Measurements from ENCODE around the gene CAPN8. TPM values are rescaled to one million over a fixed set of nuclear protein-coding genes. Genes with fewer than 3 reads are reported as not detected.
A peak's percentile ranks its signal among the peaks of the same experiment; 100 is the strongest.

Gene CAPN8
- total RNA-seq, 1 donor, result not detected

GRCh38 chr1:223500560-223501425 lies 164.7 kb downstream of the CAPN8 start:
- no peaks in the 10 kb centered on the region for H4K20me1 ChIP-seq (ENCODE audit: insufficient read depth, low read length)
- H3K27me3 ChIP-seq (ENCODE audit: insufficient read depth, low read length), result no peaks in the 10 kb centered on the region
- DNase-seq (ENCODE audit: insufficient read length, low spot score, missing footprints), result peak; percentile 97
- no peaks in the 10 kb centered on the region for H3K9me3 ChIP-seq (ENCODE audit: low read depth, low read length)
- peak overlapping the region; percentile 92 for H3K27ac ChIP-seq (ENCODE audit: low read depth, low read length)
- H3K4me2 ChIP-seq (ENCODE audit: insufficient read depth, low read length), result peak overlapping the region; percentile 18
- TF ChIP-seq CTCF (IDR thresholded peaks at IDR 0.05; ENCODE audit: extremely low read depth, low read depth, low read length), result no peak
- H2AFZ ChIP-seq (ENCODE audit: low read length), result peak overlapping the region; percentile 49
- no peaks in the 10 kb centered on the region for H3K36me3 ChIP-seq (ENCODE audit: insufficient read depth, low read length)
- no peaks in the 10 kb centered on the region for H3K79me2 ChIP-seq (ENCODE audit: insufficient read depth, low read length)
- H3K4me3 ChIP-seq (ENCODE audit: insufficient read depth, low read length), result no peak overlapping the region
- peaks cover 22% of the 10 kb centered on the region for H3K4me1 ChIP-seq (ENCODE audit: insufficient read depth, low read length)

GRCh38 chr1:223496883-223497282 lies 168.6 kb downstream of the CAPN8 start:
- H2AFZ ChIP-seq (ENCODE audit: low read length), result no peak overlapping the region
- H3K4me2 ChIP-seq (ENCODE audit: insufficient read depth, low read length), result no peak overlapping the region
- no peaks in the 10 kb centered on the region for H3K27me3 ChIP-seq (ENCODE audit: insufficient read depth, low read length)
- H3K36me3 ChIP-seq (ENCODE audit: insufficient read depth, low read length), result no peaks in the 10 kb centered on the region
- H4K20me1 ChIP-seq (ENCODE audit: insufficient read depth, low read length), result no peaks in the 10 kb centered on the region
- no peak for DNase-seq (ENCODE audit: insufficient read length, low spot score, missing footprints)
- peaks cover 14% of the 10 kb centered on the region for H3K4me1 ChIP-seq (ENCODE audit: insufficient read depth, low read length)
- H3K79me2 ChIP-seq (ENCODE audit: insufficient read depth, low read length), result no peaks in the 10 kb centered on the region
- TF ChIP-seq CTCF (IDR thresholded peaks at IDR 0.05; ENCODE audit: extremely low read depth, low read depth, low read length), result no peak
- H3K9me3 ChIP-seq (ENCODE audit: low read depth, low read length), result no peaks in the 10 kb centered on the region
- no peak overlapping the region for H3K27ac ChIP-seq (ENCODE audit: low read depth, low read length)
- H3K4me3 ChIP-seq (ENCODE audit: insufficient read depth, low read length), result no peak overlapping the region

GRCh38 chr1:223494926-223495645 lies 170.4 kb downstream of the CAPN8 start:
- H3K79me2 ChIP-seq (ENCODE audit: insufficient read depth, low read length), result no peaks in the 10 kb centered on the region
- H2AFZ ChIP-seq (ENCODE audit: low read length), result no peak overlapping the region
- no peak overlapping the region for H3K4me3 ChIP-seq (ENCODE audit: insufficient read depth, low read length)
- H3K9me3 ChIP-seq (ENCODE audit: low read depth, low read length), result no peaks in the 10 kb centered on the region
- no peaks in the 10 kb centered on the region for H4K20me1 ChIP-seq (ENCODE audit: insufficient read depth, low read length)
- H3K4me2 ChIP-seq (ENCODE audit: insufficient read depth, low read length), result no peak overlapping the region
- no peak for DNase-seq (ENCODE audit: insufficient read length, low spot score, missing footprints)
- no peak for TF ChIP-seq CTCF (IDR thresholded peaks at IDR 0.05; ENCODE audit: extremely low read depth, low read depth, low read length)
- H3K4me1 ChIP-seq (ENCODE audit: insufficient read depth, low read length), result peaks cover 4% of the 10 kb centered on the region
- no peak overlapping the region for H3K27ac ChIP-seq (ENCODE audit: low read depth, low read length)
- no peaks in the 10 kb centered on the region for H3K27me3 ChIP-seq (ENCODE audit: insufficient read depth, low read length)
- H3K36me3 ChIP-seq (ENCODE audit: insufficient read depth, low read length), result no peaks in the 10 kb centered on the region

- Histone ChIP-seq H3K4me2 (ENCODE audit: insufficient read depth, low read length) (no peak overlapping the region), H3K4me3 (ENCODE audit: insufficient read depth, low read length) (no peak overlapping the region), H3K79me2 (ENCODE audit: insufficient read depth, low read length) (no peaks in the 10 kb centered on the region), H3K27ac (ENCODE audit: low read depth, low read length) (no peak overlapping the region), H3K4me1 (ENCODE audit: insufficient read depth, low read length) (no peaks in the 10 kb centered on the region), H3K27me3 (ENCODE audit: insufficient read depth, low read length) (peaks cover 23% of the 10 kb centered on the region), H3K36me3 (ENCODE audit: insufficient read depth, low read length) (no peaks in the 10 kb centered on the region), H3K9me3 (ENCODE audit: low read depth, low read length) (no peaks in the 10 kb centered on the region), H4K20me1 (ENCODE audit: insufficient read depth, low read length) (no peaks in the 10 kb centered on the region), H2AFZ (ENCODE audit: low read length) (no peak overlapping the region)
- DNase-seq (ENCODE audit: insufficient read length, low spot score, missing footprints), result no peak
- TF ChIP-seq CTCF (IDR thresholded peaks at IDR 0.05; ENCODE audit: extremely low read depth, low read depth, low read length), result no peak
Observed at GRCh38 chr1:223492044-223492443, 173.5 kb downstream of the CAPN8 start.

Data from osteoblast (primary cell).